CD14-positive monocyte (primary cell): ENCODE measurements around the gene CNTN4. TPM values are rescaled to one million over a fixed set of nuclear protein-coding genes. Genes with fewer than 3 reads are reported as not detected.

ENCODE experiments used
- DNase-seq, 3 donors: peaks; one replicate each; pipeline ENCODE4 v3.0.0-alpha.2; 2011 to 2022
- H2AFZ ChIP-seq: 2 replicates; pipeline ENCODE4 v1.6.0; 2012; ENCODE audit warnings: mild to moderate bottlenecking, low read depth, low read length, inconsistent platforms; ENCODE audit not compliant: insufficient read depth, poor library complexity, severe bottlenecking
- H3K27ac ChIP-seq, 2 donors: 1 replicate in 1 of 2; 2 replicates in 1 of 2; pipeline ENCODE4 v1.5.1; 2012 to 2013; ENCODE audit warnings: low read length in 2 of 2, control low read depth in 1 of 2, inconsistent platforms in 1 of 2, low read depth in 1 of 2, mild to moderate bottlenecking in 1 of 2
- H3K27me3 ChIP-seq, 2 donors: one replicate each; pipeline versions ENCODE4 v1.6.0 to v1.6.1; 2011 to 2013; ENCODE audit warnings: low read length in 2 of 2; ENCODE audit not compliant: control insufficient read depth in 2 of 2, insufficient read depth in 2 of 2
- H3K36me3 ChIP-seq, 2 donors: replicated peaks in 1 of 2; 1 replicate in 1 of 2; 2 replicates in 1 of 2; pipeline versions ENCODE4 v1.5.1 to v1.6.1; 2012 to 2013; ENCODE audit warnings: low read length in 2 of 2, control low read depth in 1 of 2, inconsistent platforms in 1 of 2, mild to moderate bottlenecking in 1 of 2; ENCODE audit not compliant: insufficient read depth in 2 of 2, control insufficient read depth in 1 of 2
- H3K4me1 ChIP-seq, 2 donors: 1 replicate in 1 of 2; 2 replicates in 1 of 2; pipeline versions ENCODE4 v1.5.1 to v1.6.1; 2012 to 2013; ENCODE audit warnings: low read length in 2 of 2, control low read depth in 1 of 2, inconsistent platforms in 1 of 2, mild to moderate bottlenecking in 1 of 2, moderate library complexity in 1 of 2; ENCODE audit not compliant: insufficient read depth in 2 of 2, control insufficient read depth in 1 of 2
- H3K4me2 ChIP-seq: replicated peaks from 2 replicates; pipeline ENCODE3; 2012; ENCODE audit warnings: low read length, moderate library complexity, mild to moderate bottlenecking; ENCODE audit not compliant: poor library complexity, severe bottlenecking; ENCODE audit errors: extremely low read depth
- H3K4me3 ChIP-seq, 3 experiments: fragments of 200-600 bp in 1 of 3; sonication (generic) in 1 of 3; replicated peaks in 1 of 3; 1 replicate in 2 of 3; 2 replicates in 1 of 3; pipeline ENCODE4 v1.5.1; 2011 to 2013; ENCODE audit warnings: low read length in 3 of 3, mild to moderate bottlenecking in 3 of 3, control low read depth in 2 of 3, low read depth in 2 of 3, inconsistent platforms in 1 of 3, moderate library complexity in 1 of 3
- H3K79me2 ChIP-seq: 2 replicates; pipeline ENCODE4 v1.6.0; 2012; ENCODE audit warnings: mild to moderate bottlenecking, control low read depth, inconsistent platforms, low read length, moderate library complexity; ENCODE audit not compliant: insufficient read depth
- H3K9ac ChIP-seq: 2 replicates; pipeline ENCODE4 v1.6.0; 2017; ENCODE audit warnings: low read length, mild to moderate bottlenecking; ENCODE audit not compliant: insufficient read depth, poor library complexity, severe bottlenecking
- H3K9me3 ChIP-seq, 2 donors: replicated peaks in 1 of 2; 1 replicate in 1 of 2; 2 replicates in 1 of 2; pipeline versions ENCODE4 v1.5.1 to v1.6.1; 2012 to 2013; ENCODE audit warnings: low read length in 2 of 2, control low read depth in 1 of 2; ENCODE audit not compliant: control insufficient read depth in 1 of 2, insufficient read depth in 1 of 2
- H4K20me1 ChIP-seq: 2 replicates; pipeline ENCODE4 v1.6.0; 2012; ENCODE audit warnings: mild to moderate bottlenecking, low read length, control low read depth, moderate library complexity; ENCODE audit not compliant: insufficient read depth
- H3K27ac Mint-ChIP-seq, 7 donors: one replicate each; pipeline ENCODE4 v1.8.0; 2020; ENCODE audit warnings: mild to moderate bottlenecking in 7 of 7, mixed read lengths in 7 of 7, moderate library complexity in 6 of 7, inconsistent platforms in 2 of 7
- H3K27me3 Mint-ChIP-seq, 3 donors: one replicate each; pipeline ENCODE4 v1.8.0; 2021 to 2022; ENCODE audit warnings: low read depth in 3 of 3, mild to moderate bottlenecking in 3 of 3, mixed read lengths in 3 of 3, moderate library complexity in 3 of 3, inconsistent platforms in 1 of 3
- H3K36me3 Mint-ChIP-seq, 2 donors: one replicate each; pipeline ENCODE4 v1.8.0; 2020; ENCODE audit warnings: mixed read lengths in 2 of 2, inconsistent platforms in 1 of 2, mild to moderate bottlenecking in 1 of 2
- H3K4me1 Mint-ChIP-seq: one replicate; pipeline ENCODE4 v1.8.0; 2020; ENCODE audit warnings: mild to moderate bottlenecking, mixed read lengths
- H3K4me3 Mint-ChIP-seq, 2 donors: one replicate each; pipeline ENCODE4 v1.8.0; 2020; ENCODE audit warnings: mild to moderate bottlenecking in 2 of 2, mixed read lengths in 2 of 2, moderate library complexity in 1 of 2
- H3K9me3 Mint-ChIP-seq, 7 donors: one replicate each; pipeline ENCODE4 v1.8.0; 2020 to 2022; ENCODE audit warnings: mixed read lengths in 7 of 7, mild to moderate bottlenecking in 6 of 7, moderate library complexity in 6 of 7, inconsistent platforms in 2 of 7
- CTCF ChIP-seq: fragments of 200-600 bp; IDR thresholded peaks from one replicate; pipeline ENCODE4 v1.8.0; 2022; ENCODE audit warnings: antibody characterized with exemption, mild to moderate bottlenecking
- WGBS: methylation state at CpG from one replicate; pipeline ENCODE4 v1.1.5; 2013; ENCODE audit warnings: missing lambda C conversion rate; ENCODE audit not compliant: insufficient coverage; 5-methylcytosine and 5-hydroxymethylcytosine counted together
- intact Hi-C, 2 donors: fragments of 100-400 bp; cut with micrococcal nuclease; formaldehyde crosslinking; loops; one replicate each; pipeline versions ENCODE4 v1.15.0 to v1.15.1; 2023
- polyA plus RNA-seq, 3 donors: library from polyadenylated mRNA; depleted of rRNA in 1 of 3; unstranded in 2 of 3; stranded (reverse) in 1 of 3; fragments of 300-500 nt in 2 of 3; fragments of >200 nt in 1 of 3; fragmentation: Illumina TruSeq in 2 of 3; gene quantifications; 1 replicate in 2 of 3; 2 replicates in 1 of 3; pipeline ENCODE4 v1.2.3, GENCODE V29; 2012 to 2021

The CNTN4 gene
- polyA plus RNA-seq, 3 donors = not detected

DNA sequence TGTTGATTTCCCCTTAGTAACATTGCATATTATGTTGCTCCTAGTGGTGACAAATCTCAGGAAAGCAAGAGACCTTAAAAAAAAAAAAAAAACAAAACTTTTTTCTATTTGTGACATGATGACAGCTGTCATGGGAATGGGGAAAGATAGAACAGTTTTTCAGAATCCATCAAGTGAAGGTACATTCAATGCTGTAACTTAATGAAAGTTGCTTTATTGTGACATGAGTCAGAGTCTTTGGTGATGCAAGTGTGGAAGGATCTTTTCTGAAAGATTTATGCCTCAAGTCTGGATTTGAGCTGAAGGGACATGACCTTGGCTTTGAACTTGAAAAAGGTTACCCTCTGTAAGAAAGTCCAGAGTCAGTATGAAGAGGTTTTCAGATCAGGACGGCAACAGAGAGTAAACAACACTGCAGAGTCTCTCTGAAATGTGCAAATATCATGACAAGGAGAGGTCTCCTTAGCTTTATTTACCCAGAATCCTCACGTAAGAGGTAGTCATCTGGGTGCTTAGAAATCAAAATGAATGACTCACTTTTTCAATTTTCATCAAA, 424.7 kb downstream of the CNTN4 start:
- no peak overlapping the region for H3K4me2 ChIP-seq
- TF ChIP-seq CTCF = no peak
- H3K27me3 Mint-ChIP-seq = peaks cover 0 to 2% (median 0%) of the 10 kb centered on the region in 3 donors
- H4K20me1 ChIP-seq = no peaks in the 10 kb centered on the region
- intact Hi-C loops = no loop called here
- H3K27ac Mint-ChIP-seq = no peak overlapping the region
- H3K79me2 ChIP-seq = no peaks in the 10 kb centered on the region
- H3K9me3 ChIP-seq = no peaks in the 10 kb centered on the region
- H3K9ac ChIP-seq = no peak overlapping the region
- no peak overlapping the region for H2AFZ ChIP-seq
- no peaks in the 10 kb centered on the region for H3K36me3 Mint-ChIP-seq
- H3K4me1 ChIP-seq = no peaks in the 10 kb centered on the region
- H3K27me3 ChIP-seq = no peaks in the 10 kb centered on the region
- WGBS = no CpG with 5 or more reads among the region's 2 CpGs
- H3K9me3 Mint-ChIP-seq = peaks cover 0 to 4% (median 0%) of the 10 kb centered on the region in 7 donors
- H3K4me3 Mint-ChIP-seq = no peak overlapping the region
- H3K36me3 ChIP-seq = no peaks in the 10 kb centered on the region
- no peak overlapping the region for H3K27ac ChIP-seq
- no peak for DNase-seq
- no peak overlapping the region for H3K4me3 ChIP-seq
- H3K4me1 Mint-ChIP-seq = no peaks in the 10 kb centered on the region

- H3K27ac ChIP-seq = no peak overlapping the region
- intact Hi-C loops = no loop called here
- peaks cover 0 to 3% of the 10 kb centered on the region in 2 donors for H3K9me3 ChIP-seq
- TF ChIP-seq CTCF = no peak
- no peak overlapping the region for H3K4me3 ChIP-seq
- Mint-ChIP-seq H3K9me3 (peaks cover 0 to 5% (median 2%) of the 10 kb centered on the region in 7 donors), H3K4me1 (no peaks in the 10 kb centered on the region), H3K4me3 (no peak overlapping the region), H3K27me3 (no peaks in the 10 kb centered on the region), H3K36me3 (no peaks in the 10 kb centered on the region), H3K27ac (no peak overlapping the region)
- no peak overlapping the region for H3K9ac ChIP-seq
- H3K27me3 ChIP-seq = no peaks in the 10 kb centered on the region
- DNase-seq = no peak
- H2AFZ ChIP-seq = no peak overlapping the region
- no peaks in the 10 kb centered on the region for H3K36me3 ChIP-seq
- H4K20me1 ChIP-seq = no peaks in the 10 kb centered on the region
- H3K79me2 ChIP-seq = no peaks in the 10 kb centered on the region
- no peak overlapping the region for H3K4me2 ChIP-seq
- no CpG with 5 or more reads among the region's 2 CpGs for WGBS
- no peaks in the 10 kb centered on the region for H3K4me1 ChIP-seq
Observed at GRCh38 chr3:2525968-2526367, 427.3 kb downstream of the CNTN4 start.
